Testis (tissue), 3 donors: ENCODE data around the gene TNFRSF13B. TPM values are rescaled to one million over a fixed set of nuclear protein-coding genes. Genes with fewer than 3 reads are reported as not detected.

Experiments used
- DNase-seq: peaks from one replicate; pipeline ENCODE4 v3.0.0-alpha.2; 2019
- H3K27ac ChIP-seq, 2 donors: fragments of 200-600 bp; sonication (generic); one replicate each; pipeline ENCODE4 v1.5.1; 2019
- H3K27me3 ChIP-seq: fragments of 200-600 bp; sonication (generic); one replicate; pipeline ENCODE4 v1.5.1; 2019
- H3K36me3 ChIP-seq: fragments of 200-600 bp; sonication (generic); one replicate; pipeline ENCODE4 v1.5.1; 2017; ENCODE audit warnings: low read depth; ENCODE audit errors: missing control alignments
- H3K4me1 ChIP-seq: fragments of 200-600 bp; sonication (generic); one replicate; pipeline ENCODE4 v1.5.1; 2019
- H3K4me3 ChIP-seq, 2 donors: fragments of 200-600 bp; sonication (generic); one replicate each; pipeline ENCODE4 v1.5.1; 2017 to 2019
- H3K9me3 ChIP-seq: fragments of 200-600 bp; sonication (generic); one replicate; pipeline ENCODE4 v1.5.1; 2017
- CTCF ChIP-seq, 3 experiments: fragments of 450-650 bp in 2 of 3; fragments of 200-600 bp in 1 of 3; sonication (generic) in 1 of 3; IDR thresholded peaks; one replicate each; pipeline ENCODE4 v1.5.1; 2016 to 2019; ENCODE audit warnings: antibody characterized with exemption in 3 of 3, mild to moderate bottlenecking in 2 of 3, moderate library complexity in 1 of 3
- POLR2A ChIP-seq: fragments of 450-650 bp; IDR thresholded peaks from one replicate; pipeline ENCODE4 v1.6.1; 2017; ENCODE audit warnings: antibody characterized with exemption, mild to moderate bottlenecking, moderate library complexity
- WGBS, 2 donors: methylation state at CpG; one replicate each; pipeline ENCODE4 v1.1.5; 2018; 5-methylcytosine and 5-hydroxymethylcytosine counted together
- intact Hi-C: fragments of 100-400 bp; cut with DNase I; formaldehyde crosslinking; loops from one replicate; pipeline ENCODE4 v1.15.1; 2023; ENCODE audit warnings: low total_unique reads
- polyA plus RNA-seq: library from polyadenylated mRNA; stranded (reverse); fragments of 350-450 nt; fragmentation: Illumina TruSeq; extraction: RNeasy Lipid Tissue Mini Kit (QIAGEN cat#74804); gene quantifications from one replicate; pipeline ENCODE4 v1.2.3, GENCODE V29; 2014; ENCODE audit warnings: low read depth, low replicate concordance; ENCODE audit not compliant: insufficient read depth
- total RNA-seq, 2 donors: library from RNA; depleted of rRNA; stranded (reverse); fragments of >200 nt; gene quantifications; one replicate each; pipeline ENCODE4 v1.2.3, GENCODE V29; 2016

Gene TNFRSF13B
- total and polyA plus RNA-seq, 3 donors from 2014 or later = 0.59 TPM; not detected in 2

GRCh38 chr17:16945663-16946218, 26.2 kb downstream of the TNFRSF13B start:
- no peaks in the 10 kb centered on the region for H3K9me3 ChIP-seq
- intact Hi-C loops = no loop called here
- H3K4me3 ChIP-seq = no peak overlapping the region
- H3K36me3 ChIP-seq = no peaks in the 10 kb centered on the region
- peak; percentile 6 for DNase-seq
- WGBS, 2 donors = 47 to 57% methylated on average over 7 to 9 of the region's 10 CpGs
- TF ChIP-seq CTCF (IDR thresholded peaks at IDR 0.05) (no peak), POLR2A (no peak)
- no peak overlapping the region for H3K27ac ChIP-seq
- H3K27me3 ChIP-seq = no peaks in the 10 kb centered on the region
- H3K4me1 ChIP-seq = no peaks in the 10 kb centered on the region

GRCh38 chr17:16945136-16945482, 26.8 kb downstream of the TNFRSF13B start:
- Histone ChIP-seq H3K27me3 (no peaks in the 10 kb centered on the region), H3K36me3 (no peaks in the 10 kb centered on the region), H3K27ac (no peak overlapping the region), H3K4me1 (no peaks in the 10 kb centered on the region), H3K9me3 (no peaks in the 10 kb centered on the region), H3K4me3 (no peak overlapping the region)
- intact Hi-C loops = no loop called here
- peak; percentile 6 for DNase-seq
- WGBS, 2 donors = 73 to 91% methylated on average over 6 of the region's 6 CpGs
- TF ChIP-seq POLR2A = no peak
- no peak for TF ChIP-seq CTCF (IDR thresholded peaks at IDR 0.05)

- TF ChIP-seq CTCF (IDR thresholded peaks at IDR 0.05) (no peak), POLR2A (no peak)
- no peak overlapping the region for H3K4me3 ChIP-seq
- H3K36me3 ChIP-seq = no peaks in the 10 kb centered on the region
- no peaks in the 10 kb centered on the region for H3K27me3 ChIP-seq
- no peaks in the 10 kb centered on the region for H3K9me3 ChIP-seq
- WGBS, 2 donors = 80 to 82% methylated on average over 12 to 13 of the region's 14 CpGs
- intact Hi-C loops = no loop called here
- no peak overlapping the region for H3K27ac ChIP-seq
- DNase-seq = peak; percentile 7
- no peaks in the 10 kb centered on the region for H3K4me1 ChIP-seq
Observed at GRCh38 chr17:16944334-16945135, 27.4 kb downstream of the TNFRSF13B start.

GRCh38 chr17:16943541-16944333, 28.2 kb downstream of the TNFRSF13B start:
- Histone ChIP-seq H3K27me3 (no peaks in the 10 kb centered on the region), H3K4me3 (no peak overlapping the region), H3K4me1 (no peaks in the 10 kb centered on the region), H3K9me3 (no peaks in the 10 kb centered on the region), H3K36me3 (no peaks in the 10 kb centered on the region), H3K27ac (no peak overlapping the region)
- peak; percentile 6 for DNase-seq
- intact Hi-C loops = no loop called here
- TF ChIP-seq POLR2A (no peak), CTCF (IDR thresholded peaks at IDR 0.05) (no peak)
- WGBS, 2 donors = 86 to 93% methylated on average over 4 to 16 of the region's 16 CpGs
